Gastrocnemius medialis (tissue), 4 donors: ENCODE data around the gene SEC11A.

Experiments
- CTCF ChIP-seq, 5 experiments: fragments of 450-650 bp in 3 of 5; fragments of 200-600 bp in 2 of 5; sonication (generic) in 2 of 5; IDR thresholded peaks in 4 of 5; conservative IDR thresholded peaks in 1 of 5; 1 replicate in 4 of 5; 2 replicates in 1 of 5; pipeline ENCODE4 v1.5.1; 2016 to 2019; ENCODE audit warnings: antibody characterized with exemption in 5 of 5, mild to moderate bottlenecking in 3 of 5, moderate library complexity in 3 of 5
- POLR2A ChIP-seq, 2 donors: fragments of 450-650 bp; IDR thresholded peaks; one replicate each; pipeline ENCODE4 v1.6.1; 2017; ENCODE audit warnings: antibody characterized with exemption in 2 of 2, mild to moderate bottlenecking in 2 of 2, moderate library complexity in 2 of 2

- no peak for TF ChIP-seq CTCF (IDR thresholded peaks at IDR 0.05 in 4 of 5, conservative IDR thresholded peaks at IDR 0.05 in 1 of 5)
- no peak for TF ChIP-seq POLR2A (IDR thresholded peaks at IDR 0.05)
Observed at GRCh38 chr15:84668221-84668982, 47.5 kb downstream of the SEC11A start.
